ENCODE measurements around the gene HLA-DQA2.

Gene HLA-DQA2

GRCh38 chr6:32785781-32786533, 44.8 kb downstream of the HLA-DQA2 start:
- Histone ChIP-seq H3K27me3 (peaks cover 45% of the 10 kb centered on the region), H3K36me3 (no peaks in the 10 kb centered on the region), H3K9me3 (no peaks in the 10 kb centered on the region), H3K27ac (no peak overlapping the region), H3K4me3 (ENCODE audit: low read depth in 1 of 2, low read length in 1 of 2) (no peak overlapping the region), H3K4me1 (ENCODE audit: control insufficient read depth in 1 of 2, insufficient read depth in 1 of 2, low read depth in 1 of 2, low read length in 1 of 2) (no peaks in the 10 kb centered on the region)
- no peak for TF ChIP-seq CTCF (IDR thresholded peaks at IDR 0.05)

- no peak for TF ChIP-seq CTCF (IDR thresholded peaks at IDR 0.05)
- no peak overlapping the region for H3K4me3 ChIP-seq (ENCODE audit: low read depth in 1 of 2, low read length in 1 of 2)
- H3K4me1 ChIP-seq (ENCODE audit: control insufficient read depth in 1 of 2, insufficient read depth in 1 of 2, low read depth in 1 of 2, low read length in 1 of 2): peaks cover 16 to 17% of the 10 kb centered on the region in 2 experiments
- H3K9me3 ChIP-seq: no peaks in the 10 kb centered on the region
- peaks cover 63% of the 10 kb centered on the region for H3K27me3 ChIP-seq
- no peaks in the 10 kb centered on the region for H3K36me3 ChIP-seq
- no peak overlapping the region for H3K27ac ChIP-seq
Measured at GRCh38 chr6:32790306-32790705, 49.1 kb downstream of the HLA-DQA2 start.

GRCh38 chr6:32792901-32793435, 51.8 kb downstream of the HLA-DQA2 start:
- Histone ChIP-seq H3K9me3 (no peaks in the 10 kb centered on the region), H3K4me1 (ENCODE audit: control insufficient read depth in 1 of 2, insufficient read depth in 1 of 2, low read depth in 1 of 2, low read length in 1 of 2) (peaks cover 26 to 28% of the 10 kb centered on the region in 2 experiments), H3K27me3 (peaks cover 36% of the 10 kb centered on the region), H3K36me3 (no peaks in the 10 kb centered on the region), H3K4me3 (ENCODE audit: low read depth in 1 of 2, low read length in 1 of 2) (no peak overlapping the region), H3K27ac (no peak overlapping the region)
- no peak for TF ChIP-seq CTCF (IDR thresholded peaks at IDR 0.05)

- no peaks in the 10 kb centered on the region for H3K36me3 ChIP-seq
- TF ChIP-seq CTCF (IDR thresholded peaks at IDR 0.05): no peak
- H3K4me3 ChIP-seq (ENCODE audit: low read depth in 1 of 2, low read length in 1 of 2): no peak overlapping the region
Measured at GRCh38 chr6:32794510-32794909, 53.3 kb downstream of the HLA-DQA2 start.

More at GRCh38 chr6:32794510-32794909, 53.3 kb downstream of the HLA-DQA2 start:
- Histone ChIP-seq H3K27ac (peak overlapping the region; percentile 57), H3K27me3 (peaks cover 28% of the 10 kb centered on the region), H3K4me1 (ENCODE audit: control insufficient read depth in 1 of 2, insufficient read depth in 1 of 2, low read depth in 1 of 2, low read length in 1 of 2) (peaks cover 26 to 28% of the 10 kb centered on the region in 2 experiments), H3K9me3 (no peaks in the 10 kb centered on the region)

Data from neutrophil (primary cell).